ENCODE measurements around the gene KCNMA1.

KCNMA1 gene

DNA sequence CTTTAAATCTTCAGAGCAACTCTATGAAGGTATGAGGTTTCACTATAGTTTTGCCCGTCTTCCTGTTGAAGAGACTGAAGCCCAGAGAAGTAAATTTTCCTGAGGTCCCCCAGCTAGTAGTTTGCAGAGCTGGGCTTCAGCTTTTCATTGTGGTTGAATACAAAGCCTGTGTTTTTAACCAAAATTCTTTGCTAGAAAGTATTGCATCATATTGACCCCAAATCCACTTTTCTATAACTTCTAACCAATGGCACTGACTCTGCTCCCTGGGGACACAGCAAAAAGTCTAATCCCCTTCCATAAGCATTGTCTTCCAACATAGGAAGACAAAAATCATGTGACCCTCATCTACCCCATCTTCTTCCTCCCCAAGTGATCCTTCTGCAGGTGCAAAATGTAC lies 93.0 kb downstream of the KCNMA1 start:
- no peak overlapping the region for H3K27ac Mint-ChIP-seq
- H3K9me3 Mint-ChIP-seq = peaks cover 18% of the 10 kb centered on the region
- H3K27me3 Mint-ChIP-seq = peaks cover 7% of the 10 kb centered on the region
- no peak overlapping the region for H3K4me3 Mint-ChIP-seq
- H3K36me3 Mint-ChIP-seq (ENCODE audit: low read depth) = no peaks in the 10 kb centered on the region
- peaks cover 5% of the 10 kb centered on the region for H3K4me1 Mint-ChIP-seq (ENCODE audit: low read depth)

DNA sequence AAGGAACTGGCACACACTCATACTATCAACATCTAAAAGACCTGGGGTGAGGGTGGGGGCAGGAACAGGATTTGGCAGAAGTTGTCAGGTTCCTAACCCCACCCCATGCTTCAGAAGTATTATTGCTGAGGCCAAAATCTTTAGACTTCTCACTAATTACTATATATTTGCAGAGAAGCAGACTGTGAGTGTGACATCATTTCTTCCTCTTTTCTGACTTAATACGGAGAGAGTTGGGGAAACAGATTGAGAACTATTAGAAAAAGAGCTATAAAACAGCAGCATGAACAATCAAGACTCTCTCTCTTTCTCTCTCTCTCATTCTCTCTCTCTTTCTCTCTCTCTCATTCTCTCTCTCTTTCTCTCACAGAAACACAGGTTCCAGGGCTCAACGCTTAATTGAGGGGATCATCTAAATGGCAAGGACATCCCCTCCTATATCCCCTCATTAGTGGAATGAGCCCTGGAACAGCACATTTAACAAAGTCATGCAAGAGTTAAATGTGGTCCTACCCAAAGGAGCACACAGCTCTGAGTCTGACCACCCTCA lies 94.8 kb downstream of the KCNMA1 start:
- peaks cover 5% of the 10 kb centered on the region for H3K4me1 Mint-ChIP-seq (ENCODE audit: low read depth)
- no peaks in the 10 kb centered on the region for H3K36me3 Mint-ChIP-seq (ENCODE audit: low read depth)
- no peak overlapping the region for H3K27ac Mint-ChIP-seq
- H3K4me3 Mint-ChIP-seq = no peak overlapping the region
- H3K27me3 Mint-ChIP-seq = peaks cover 7% of the 10 kb centered on the region
- peaks cover 18% of the 10 kb centered on the region for H3K9me3 Mint-ChIP-seq

DNA sequence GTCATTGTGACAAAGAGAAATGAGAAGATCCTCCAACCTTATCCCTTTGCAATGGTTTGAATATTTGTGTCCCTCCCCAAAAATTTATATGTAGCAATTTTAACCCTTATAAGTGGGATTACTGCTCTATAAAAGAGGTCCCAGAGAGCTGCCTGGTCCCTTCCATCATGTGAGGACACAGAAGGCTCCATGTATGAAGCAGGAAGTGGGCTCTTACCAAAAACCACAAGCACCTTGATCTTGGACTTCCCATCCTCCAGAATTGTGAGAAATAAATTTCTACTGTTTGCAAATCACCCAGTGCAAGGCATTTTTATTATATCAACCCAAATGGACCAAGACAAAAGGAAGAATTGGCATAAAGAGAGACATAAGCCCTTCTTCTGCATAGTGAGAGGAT lies 95.7 kb downstream of the KCNMA1 start:
- H3K4me1 Mint-ChIP-seq (ENCODE audit: low read depth) = peaks cover 5% of the 10 kb centered on the region
- no peak overlapping the region for H3K4me3 Mint-ChIP-seq
- no peaks in the 10 kb centered on the region for H3K36me3 Mint-ChIP-seq (ENCODE audit: low read depth)
- peaks cover 18% of the 10 kb centered on the region for H3K9me3 Mint-ChIP-seq
- H3K27ac Mint-ChIP-seq = no peak overlapping the region
- peaks cover 7% of the 10 kb centered on the region for H3K27me3 Mint-ChIP-seq

DNA sequence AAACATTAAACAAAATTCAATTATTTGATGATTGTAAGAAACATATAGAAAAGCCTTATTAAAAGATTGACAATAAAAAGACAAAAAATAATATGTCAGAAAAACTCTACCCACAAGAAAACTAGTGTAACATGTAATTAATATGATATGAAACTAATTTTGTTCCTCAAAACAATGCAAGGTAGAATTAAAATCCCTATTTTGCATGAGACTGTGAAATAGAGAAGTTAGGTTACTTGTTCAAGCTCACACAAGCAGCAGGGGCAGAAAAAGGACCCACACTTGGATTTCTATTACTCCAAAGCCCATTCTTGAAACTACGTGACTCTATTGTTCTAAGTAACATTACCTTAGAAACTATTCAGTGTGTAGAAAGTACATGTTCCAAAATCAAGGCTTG lies 96.4 kb downstream of the KCNMA1 start:
- peaks cover 7% of the 10 kb centered on the region for H3K27me3 Mint-ChIP-seq
- no peak overlapping the region for H3K27ac Mint-ChIP-seq
- peaks cover 18% of the 10 kb centered on the region for H3K9me3 Mint-ChIP-seq
- peaks cover 5% of the 10 kb centered on the region for H3K4me1 Mint-ChIP-seq (ENCODE audit: low read depth)
- no peaks in the 10 kb centered on the region for H3K36me3 Mint-ChIP-seq (ENCODE audit: low read depth)
- H3K4me3 Mint-ChIP-seq = no peak overlapping the region

DNA sequence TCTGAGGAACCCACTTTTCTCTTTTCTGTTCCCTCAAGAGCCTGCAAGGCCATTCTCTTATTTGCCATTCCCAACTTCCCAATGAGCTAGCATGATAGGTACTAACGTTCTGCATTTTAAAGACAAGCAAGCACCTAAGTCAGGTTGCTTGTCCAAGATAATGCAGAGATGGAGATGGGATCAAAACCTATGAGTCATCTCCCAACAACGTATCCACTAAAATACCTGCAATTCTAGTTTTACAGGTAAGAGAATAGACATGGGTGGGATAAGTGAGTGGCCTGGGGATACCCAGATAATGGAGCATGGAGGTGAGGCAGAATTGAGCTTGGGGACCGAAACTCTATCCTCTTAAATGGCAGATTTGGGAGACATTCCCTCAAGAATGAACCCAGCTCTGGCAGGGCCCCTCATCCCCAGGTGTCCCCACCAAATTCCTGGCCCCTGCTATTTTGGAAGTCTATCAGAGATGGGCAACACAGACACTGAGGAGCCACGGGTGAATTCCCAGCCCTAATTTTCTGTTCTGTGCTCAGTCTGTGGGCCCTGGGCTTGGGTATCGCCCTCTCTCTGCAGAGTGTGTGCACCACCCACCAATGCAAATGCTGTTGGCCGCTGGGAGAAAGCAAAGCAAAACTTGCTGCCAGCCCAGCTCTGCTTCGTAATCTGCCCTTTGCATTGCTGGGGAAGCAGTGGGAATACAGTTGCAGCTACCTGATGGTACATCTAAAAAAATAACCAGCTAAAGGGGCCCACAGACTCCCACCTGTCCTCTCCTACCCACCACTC lies 98.3 kb downstream of the KCNMA1 start:
- no peak overlapping the region for H3K27ac Mint-ChIP-seq
- no peaks in the 10 kb centered on the region for H3K36me3 Mint-ChIP-seq (ENCODE audit: low read depth)
- peaks cover 4% of the 10 kb centered on the region for H3K27me3 Mint-ChIP-seq
- H3K4me3 Mint-ChIP-seq = no peak overlapping the region
- H3K4me1 Mint-ChIP-seq (ENCODE audit: low read depth) = peaks cover 5% of the 10 kb centered on the region
- peaks cover 18% of the 10 kb centered on the region for H3K9me3 Mint-ChIP-seq

DNA sequence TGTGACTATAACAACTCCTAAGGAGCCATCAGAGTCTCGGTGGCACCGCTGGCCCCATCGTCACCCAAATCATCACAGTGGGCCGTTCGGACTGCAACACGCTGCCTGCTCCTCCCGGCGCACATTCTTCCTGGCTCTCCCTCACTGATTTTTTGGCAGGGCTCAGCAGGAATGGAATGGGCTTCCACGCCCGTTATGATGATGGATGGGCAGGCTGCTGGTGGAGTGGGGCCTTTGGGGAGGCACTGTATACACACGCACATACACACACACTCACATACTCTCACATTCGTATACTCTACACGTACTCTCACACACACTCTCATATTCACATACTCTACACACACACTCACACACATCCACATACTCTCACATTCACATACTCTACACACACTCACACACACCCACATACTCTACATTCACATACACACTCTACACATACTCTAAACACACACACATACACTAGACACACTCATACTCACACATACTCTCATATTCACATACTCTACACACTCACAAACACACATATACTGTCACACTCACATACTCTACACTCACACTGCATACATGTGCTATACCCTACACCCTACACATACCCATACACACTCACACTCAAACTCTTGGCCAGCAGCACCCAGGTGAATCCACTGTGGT lies 99.8 kb downstream of the KCNMA1 start:
- Mint-ChIP-seq H3K36me3 (ENCODE audit: low read depth) (no peaks in the 10 kb centered on the region), H3K4me3 (no peak overlapping the region), H3K4me1 (ENCODE audit: low read depth) (peaks cover 5% of the 10 kb centered on the region), H3K9me3 (peaks cover 13% of the 10 kb centered on the region), H3K27me3 (peaks cover 10% of the 10 kb centered on the region), H3K27ac (no peak overlapping the region)

DNA sequence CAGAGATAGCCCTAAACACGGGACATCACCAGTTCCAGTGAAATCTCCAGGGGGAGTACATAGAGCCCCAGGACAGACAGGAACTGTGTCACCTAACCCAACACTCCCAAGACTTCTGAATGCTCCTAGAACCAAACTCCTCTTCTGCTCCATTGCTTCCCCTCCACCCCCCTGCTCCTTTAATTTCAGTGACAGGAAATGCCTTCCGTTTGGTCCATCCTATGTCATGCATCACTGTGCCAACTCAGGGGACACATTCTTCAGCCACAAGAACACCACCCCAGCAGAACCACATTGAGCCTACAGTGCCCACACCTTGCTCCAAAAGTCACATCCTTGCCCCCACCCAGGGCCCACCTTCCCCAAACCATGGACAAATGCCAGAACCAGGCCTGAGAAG lies 100.5 kb downstream of the KCNMA1 start:
- Mint-ChIP-seq H3K4me1 (ENCODE audit: low read depth) (peaks cover 5% of the 10 kb centered on the region), H3K9me3 (peaks cover 8% of the 10 kb centered on the region), H3K36me3 (ENCODE audit: low read depth) (no peaks in the 10 kb centered on the region), H3K27ac (no peak overlapping the region), H3K4me3 (no peak overlapping the region), H3K27me3 (peaks cover 10% of the 10 kb centered on the region)

DNA sequence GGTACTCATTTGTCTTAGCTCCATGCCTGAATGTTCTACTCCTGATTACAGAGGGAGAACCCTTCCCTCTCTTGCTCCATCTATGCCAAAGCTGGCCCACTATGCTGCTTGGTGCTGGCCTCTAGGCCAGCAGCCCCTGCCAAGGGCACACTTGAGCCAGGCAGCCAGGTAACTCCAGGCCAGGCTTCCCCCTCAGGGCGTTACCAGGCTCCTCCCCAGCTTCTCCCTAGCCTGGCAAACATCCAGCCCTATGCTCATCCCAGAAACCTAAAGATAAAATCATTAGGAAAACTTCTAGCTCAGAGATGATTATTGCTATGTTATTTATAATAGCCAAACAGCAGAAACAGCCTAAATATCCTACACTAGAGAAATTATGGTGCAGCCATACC lies 103.7 kb downstream of the KCNMA1 start:
- Mint-ChIP-seq H3K9me3 (no peaks in the 10 kb centered on the region), H3K4me1 (ENCODE audit: low read depth) (no peaks in the 10 kb centered on the region), H3K27ac (no peak overlapping the region), H3K36me3 (ENCODE audit: low read depth) (no peaks in the 10 kb centered on the region), H3K27me3 (peaks cover 10% of the 10 kb centered on the region), H3K4me3 (no peak overlapping the region)

DNA sequence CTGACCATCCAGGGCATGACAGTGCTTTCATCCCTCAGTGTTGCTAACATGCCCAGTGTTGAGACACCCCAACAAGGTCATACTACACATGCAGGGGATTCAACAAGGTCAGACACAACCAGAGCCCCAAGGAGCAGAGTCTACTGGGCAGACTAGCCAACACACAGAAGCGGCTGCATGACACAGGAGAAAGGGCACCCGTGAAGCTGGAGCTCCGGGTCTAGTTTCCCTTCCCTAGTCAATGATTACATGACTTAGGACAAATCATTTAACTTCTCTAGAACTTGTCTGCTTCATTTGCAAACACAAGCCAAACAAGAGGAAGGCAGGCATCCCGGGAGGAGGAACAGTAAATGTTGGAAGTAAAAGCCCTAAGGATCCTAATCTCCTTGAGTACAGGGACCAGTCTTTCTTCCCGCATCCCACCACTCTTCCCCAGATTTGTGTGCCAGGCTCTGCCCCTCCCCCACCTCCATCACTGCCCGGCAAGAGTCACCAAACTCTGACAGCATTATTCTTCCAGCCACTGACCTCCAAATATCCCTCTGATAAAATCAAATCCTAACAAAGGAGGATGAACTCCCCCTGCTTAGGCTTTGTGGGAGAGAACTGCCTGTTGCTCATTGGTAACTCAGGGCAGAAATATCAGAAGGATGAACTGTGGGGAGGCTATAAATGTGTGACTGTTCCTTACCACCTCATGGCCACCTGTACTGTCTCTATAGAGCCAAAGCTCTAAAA lies 104.3 kb downstream of the KCNMA1 start:
- Mint-ChIP-seq H3K9me3 (no peaks in the 10 kb centered on the region), H3K36me3 (ENCODE audit: low read depth) (no peaks in the 10 kb centered on the region), H3K27me3 (peaks cover 10% of the 10 kb centered on the region), H3K4me3 (no peak overlapping the region), H3K4me1 (ENCODE audit: low read depth) (no peaks in the 10 kb centered on the region), H3K27ac (no peak overlapping the region)

DNA sequence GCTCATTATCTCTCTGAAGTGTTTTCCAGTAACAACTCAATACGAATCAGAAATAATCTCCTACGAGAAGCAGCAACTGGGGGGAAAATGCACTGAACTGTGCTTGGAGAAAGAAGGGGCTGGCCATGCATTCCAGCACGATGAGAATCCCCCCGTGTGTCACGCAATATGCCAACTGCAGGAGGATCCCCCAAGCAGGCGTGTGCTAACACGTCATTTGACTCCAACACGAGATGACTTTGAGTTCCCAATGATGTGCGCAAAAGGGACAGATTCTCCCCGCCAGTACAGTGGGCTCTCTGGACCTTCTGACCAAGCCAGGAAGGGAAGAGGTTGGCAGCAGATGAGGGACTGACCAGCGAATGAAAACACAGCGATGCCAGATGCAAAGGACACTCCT lies 105.5 kb downstream of the KCNMA1 start:
- Mint-ChIP-seq H3K36me3 (ENCODE audit: low read depth) (no peaks in the 10 kb centered on the region), H3K9me3 (no peaks in the 10 kb centered on the region)

DNA sequence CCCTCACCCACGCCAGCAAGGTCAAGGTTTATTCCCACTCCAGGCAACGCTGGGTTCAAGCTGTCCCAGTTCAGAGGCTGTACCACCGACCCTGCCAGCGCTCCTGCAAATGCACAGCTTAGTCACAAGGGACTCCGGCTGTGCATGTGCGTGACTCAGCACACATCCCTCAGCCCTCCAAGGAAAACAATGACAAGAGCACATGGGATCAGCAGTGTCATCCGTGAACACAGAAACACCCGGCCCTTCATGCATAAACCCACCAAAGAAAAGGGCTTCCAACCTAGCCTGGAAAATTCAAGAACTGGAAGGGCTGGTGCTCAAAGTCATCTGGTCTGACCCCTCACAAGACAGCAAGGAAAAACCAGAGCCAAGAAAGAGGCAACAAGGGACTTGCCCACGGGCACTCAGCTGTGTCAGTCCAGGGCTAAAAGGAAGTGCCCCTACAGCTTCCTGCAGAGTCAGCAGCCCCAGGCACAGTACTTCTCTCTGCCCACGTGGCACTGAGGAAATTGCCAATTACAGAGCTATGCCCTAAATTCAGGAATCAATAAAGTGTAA lies 106.1 kb downstream of the KCNMA1 start:
- H3K27ac Mint-ChIP-seq = no peak overlapping the region
- no peak overlapping the region for H3K4me3 Mint-ChIP-seq
- H3K27me3 Mint-ChIP-seq = peaks cover 10% of the 10 kb centered on the region
- H3K36me3 Mint-ChIP-seq (ENCODE audit: low read depth) = no peaks in the 10 kb centered on the region
- no peaks in the 10 kb centered on the region for H3K9me3 Mint-ChIP-seq
- no peaks in the 10 kb centered on the region for H3K4me1 Mint-ChIP-seq (ENCODE audit: low read depth)

More for the DNA sequence above, 105.5 kb downstream of the KCNMA1 start:
- Mint-ChIP-seq H3K27me3 (peaks cover 10% of the 10 kb centered on the region), H3K4me1 (ENCODE audit: low read depth) (no peaks in the 10 kb centered on the region), H3K4me3 (no peak overlapping the region), H3K27ac (no peak overlapping the region)

DNA sequence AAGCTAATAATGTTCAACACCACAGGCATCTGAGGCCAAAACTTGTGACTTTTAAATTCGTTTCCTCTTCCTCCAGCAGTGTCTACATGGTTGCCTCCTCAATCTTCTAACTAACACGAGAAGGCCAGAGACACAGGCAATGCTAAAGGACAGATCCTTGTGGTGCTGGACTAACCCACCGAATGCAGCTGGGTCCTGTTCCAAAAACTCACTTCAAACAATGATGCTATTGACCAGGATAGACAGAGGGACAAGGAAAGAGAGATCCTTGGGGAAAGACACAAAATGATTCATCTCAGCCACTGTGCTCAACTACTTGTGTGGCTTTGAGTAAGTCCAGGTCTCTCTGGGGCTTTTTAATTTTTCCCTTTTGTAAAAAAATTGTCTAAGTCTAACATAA lies 107.6 kb downstream of the KCNMA1 start:
- H3K27ac Mint-ChIP-seq = no peak overlapping the region
- peaks cover 10% of the 10 kb centered on the region for H3K27me3 Mint-ChIP-seq
- H3K36me3 Mint-ChIP-seq (ENCODE audit: low read depth) = no peaks in the 10 kb centered on the region
- no peaks in the 10 kb centered on the region for H3K4me1 Mint-ChIP-seq (ENCODE audit: low read depth)
- no peak overlapping the region for H3K4me3 Mint-ChIP-seq
- H3K9me3 Mint-ChIP-seq = no peaks in the 10 kb centered on the region

DNA sequence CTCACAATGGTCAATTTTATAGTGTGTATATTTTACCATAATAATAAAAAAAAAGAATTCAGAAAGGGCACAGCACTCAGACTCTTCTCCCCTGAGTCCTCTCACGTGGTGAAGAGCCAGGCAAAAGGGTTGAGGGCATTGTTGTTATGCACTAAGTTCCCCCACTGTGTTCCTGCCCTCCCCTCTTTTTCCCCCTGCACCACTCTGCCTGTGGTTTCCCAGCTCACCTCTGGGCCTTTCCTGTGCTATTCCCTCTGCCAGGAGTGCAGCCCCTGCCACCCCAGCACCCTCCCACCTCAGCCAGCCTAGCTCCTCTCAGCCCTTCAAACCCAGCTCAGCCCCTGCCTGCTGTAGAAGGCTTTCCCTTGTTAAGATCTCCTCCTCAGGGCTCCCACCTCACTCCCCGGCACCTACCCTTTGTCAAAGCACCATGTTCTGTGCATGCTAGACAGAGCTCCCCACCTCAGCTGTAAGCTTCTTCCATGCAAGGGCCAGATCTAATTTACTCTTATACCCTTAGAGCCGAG lies 108.5 kb downstream of the KCNMA1 start:
- no peaks in the 10 kb centered on the region for H3K4me1 Mint-ChIP-seq (ENCODE audit: low read depth)
- peaks cover 10% of the 10 kb centered on the region for H3K27me3 Mint-ChIP-seq
- H3K4me3 Mint-ChIP-seq = no peak overlapping the region
- no peaks in the 10 kb centered on the region for H3K36me3 Mint-ChIP-seq (ENCODE audit: low read depth)
- no peaks in the 10 kb centered on the region for H3K9me3 Mint-ChIP-seq
- H3K27ac Mint-ChIP-seq = no peak overlapping the region

DNA sequence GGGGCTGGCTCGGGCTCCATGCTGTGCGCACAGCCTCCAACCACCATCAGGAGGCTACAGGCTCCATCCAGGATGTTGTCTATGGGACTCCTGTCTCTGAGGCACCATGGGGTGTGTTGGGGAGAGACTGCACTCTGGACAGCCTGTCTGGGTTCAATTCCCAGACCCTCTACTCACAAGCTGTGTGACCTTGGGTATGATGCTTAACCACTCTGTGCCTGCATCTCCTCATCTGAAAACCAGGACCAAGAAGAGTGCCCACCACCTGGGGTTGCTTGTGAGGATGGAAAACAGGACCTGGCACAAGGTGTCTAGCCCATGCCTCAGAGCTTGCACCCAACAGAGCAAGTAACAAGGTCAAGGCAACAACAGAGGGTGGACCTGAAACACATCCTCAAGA lies 109.8 kb downstream of the KCNMA1 start:
- Mint-ChIP-seq H3K4me1 (ENCODE audit: low read depth) (no peaks in the 10 kb centered on the region), H3K27me3 (peaks cover 8% of the 10 kb centered on the region), H3K4me3 (no peak overlapping the region), H3K9me3 (no peaks in the 10 kb centered on the region), H3K36me3 (ENCODE audit: low read depth) (no peaks in the 10 kb centered on the region), H3K27ac (no peak overlapping the region)
